Thoracic aorta (tissue), 2 donors: ENCODE measurements around the gene CACNA2D2. TPM values are rescaled to one million over a fixed set of nuclear protein-coding genes. Genes with fewer than 3 reads are reported as not detected.

Experiments used
- ATAC-seq: fragments of 150-250 bp; one replicate; pipeline ENCODE4 v1.8.0; 2017; ENCODE audit warnings: low read depth; ENCODE audit not compliant: insufficient number of reproducible peaks, low FRiP score
- DNase-seq: peaks from one replicate; pipeline ENCODE4 v3.0.0-alpha.2; 2020; ENCODE audit warnings: low spot score
- H3K27ac ChIP-seq, 2 donors: fragments of 200-600 bp; sonication (generic); 1 replicate in 1 of 2; 2 replicates in 1 of 2; pipeline ENCODE4 v1.5.1; 2016; ENCODE audit warnings: mild to moderate bottlenecking in 2 of 2, moderate library complexity in 2 of 2
- H3K27me3 ChIP-seq: fragments of 200-600 bp; sonication (generic); replicated peaks from 2 replicates; pipeline ENCODE4 v1.6.0; 2016; ENCODE audit warnings: mild to moderate bottlenecking; ENCODE audit not compliant: insufficient read depth
- H3K36me3 ChIP-seq: fragments of 200-600 bp; sonication (generic); one replicate; pipeline ENCODE4 v1.5.1; 2016
- H3K4me1 ChIP-seq, 2 donors: fragments of 200-600 bp; sonication (generic); 1 replicate in 1 of 2; 2 replicates in 1 of 2; pipeline versions ENCODE4 v1.5.1 to v1.6.0; 2016; ENCODE audit warnings: low read depth in 2 of 2, mild to moderate bottlenecking in 1 of 2; ENCODE audit not compliant: control insufficient read depth in 1 of 2
- H3K4me3 ChIP-seq: fragments of 200-600 bp; sonication (generic); 2 replicates; pipeline ENCODE4 v1.5.1; 2016; ENCODE audit warnings: mild to moderate bottlenecking
- H3K9me3 ChIP-seq: fragments of 200-600 bp; sonication (generic); 2 replicates; pipeline ENCODE4 v1.5.1; 2016
- total RNA-seq, 2 donors: library from RNA; depleted of rRNA; stranded (reverse); fragments of >200 nt; gene quantifications; one replicate each; pipeline versions ENCODE4 v1.1.0 to v1.2.3, GENCODE V29; 2016
- TF ChIP-seq, protein P1 (sequence below): fragments of 200-600 bp; sonication (generic); IDR thresholded peaks from one replicate; pipeline ENCODE4 v1.5.1; 2019; ENCODE audit warnings: antibody characterized with exemption

CACNA2D2 gene
- total RNA-seq, 2 donors from 2014 or later = 2.3 to 4.2 TPM

DNA sequence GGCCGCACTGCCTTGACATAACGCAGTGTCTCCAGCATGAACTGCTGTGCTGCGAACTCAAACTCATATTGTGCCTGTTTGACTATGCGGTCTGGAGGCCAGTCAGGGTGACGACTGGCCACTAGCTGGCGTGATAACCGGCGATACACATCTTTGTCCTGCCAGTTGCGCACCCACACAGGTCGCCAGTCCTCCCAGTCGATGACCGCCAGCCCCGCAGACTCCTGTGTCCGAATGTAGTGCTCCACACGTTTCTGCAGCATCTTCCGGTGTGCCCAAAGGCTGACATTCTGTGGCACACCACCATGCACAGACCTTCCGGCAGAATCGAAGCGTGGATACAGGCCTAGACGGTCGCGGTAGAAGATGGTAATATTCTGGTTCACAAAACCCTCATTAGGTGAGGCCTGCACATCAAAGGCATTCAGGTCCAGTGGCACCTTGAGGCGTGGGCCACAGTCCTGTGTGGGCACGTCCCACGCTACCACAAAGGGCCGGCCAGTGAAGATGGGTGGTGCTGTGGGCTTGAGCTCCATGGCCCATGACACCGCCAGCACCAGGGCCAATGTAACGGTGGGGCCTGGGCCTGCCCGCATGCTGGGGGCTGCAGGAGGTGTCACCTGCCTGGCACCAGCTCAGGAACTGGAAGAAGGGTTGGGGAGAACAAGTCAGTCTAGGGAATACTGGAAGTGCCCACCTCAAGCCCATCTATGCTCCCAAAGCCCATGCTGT is 183.4 kb downstream of the CACNA2D2 start:
- ATAC-seq (no peak), DNase-seq (no peak)
- Histone ChIP-seq H3K4me1 (peaks cover 26 to 44% of the 10 kb centered on the region in 2 donors), H3K9me3 (no peaks in the 10 kb centered on the region), H3K27ac (peak overlapping the region; percentile 91 to 97), H3K36me3 (peaks cover 4% of the 10 kb centered on the region), H3K27me3 (no peaks in the 10 kb centered on the region), H3K4me3 (peak overlapping the region; percentile 73)
- TF ChIP-seq, protein P1, sequence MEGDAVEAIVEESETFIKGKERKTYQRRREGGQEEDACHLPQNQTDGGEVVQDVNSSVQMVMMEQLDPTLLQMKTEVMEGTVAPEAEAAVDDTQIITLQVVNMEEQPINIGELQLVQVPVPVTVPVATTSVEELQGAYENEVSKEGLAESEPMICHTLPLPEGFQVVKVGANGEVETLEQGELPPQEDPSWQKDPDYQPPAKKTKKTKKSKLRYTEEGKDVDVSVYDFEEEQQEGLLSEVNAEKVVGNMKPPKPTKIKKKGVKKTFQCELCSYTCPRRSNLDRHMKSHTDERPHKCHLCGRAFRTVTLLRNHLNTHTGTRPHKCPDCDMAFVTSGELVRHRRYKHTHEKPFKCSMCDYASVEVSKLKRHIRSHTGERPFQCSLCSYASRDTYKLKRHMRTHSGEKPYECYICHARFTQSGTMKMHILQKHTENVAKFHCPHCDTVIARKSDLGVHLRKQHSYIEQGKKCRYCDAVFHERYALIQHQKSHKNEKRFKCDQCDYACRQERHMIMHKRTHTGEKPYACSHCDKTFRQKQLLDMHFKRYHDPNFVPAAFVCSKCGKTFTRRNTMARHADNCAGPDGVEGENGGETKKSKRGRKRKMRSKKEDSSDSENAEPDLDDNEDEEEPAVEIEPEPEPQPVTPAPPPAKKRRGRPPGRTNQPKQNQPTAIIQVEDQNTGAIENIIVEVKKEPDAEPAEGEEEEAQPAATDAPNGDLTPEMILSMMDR = no peak

DNA sequence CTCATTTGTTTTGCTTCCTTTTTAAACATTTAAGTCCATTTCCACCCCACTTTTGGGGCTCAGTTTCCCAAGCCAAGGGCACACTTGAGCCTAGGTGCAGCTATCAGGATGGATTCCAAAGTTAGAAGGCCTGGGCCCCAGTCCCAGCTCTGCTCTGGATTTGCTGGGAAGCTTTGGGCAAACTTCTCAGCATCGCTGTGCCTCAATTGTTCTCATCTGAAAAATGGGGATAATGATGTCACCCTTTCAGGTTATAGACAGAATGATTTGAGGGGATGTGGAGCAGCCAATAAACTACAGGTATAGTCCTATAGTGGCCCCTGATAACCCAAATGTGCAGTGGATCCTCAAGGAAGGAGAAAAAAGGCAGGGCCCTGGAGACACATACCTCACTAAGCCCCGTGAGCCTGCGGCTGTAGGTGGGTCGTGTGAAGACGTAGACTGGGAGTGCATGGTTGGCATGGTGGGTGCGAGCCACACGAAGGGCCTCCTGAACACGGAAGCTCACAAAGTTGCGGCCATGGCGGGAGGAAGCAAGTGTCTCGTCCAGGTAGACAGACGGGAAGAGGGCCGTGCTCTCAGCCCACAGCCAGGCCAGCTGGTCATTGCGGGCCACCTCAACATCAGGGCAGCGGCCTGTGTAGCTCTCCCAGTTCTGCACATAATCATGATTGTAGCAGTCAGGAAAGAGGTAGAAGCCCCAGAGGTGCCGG is 184.1 kb downstream of the CACNA2D2 start:
- H3K36me3 ChIP-seq = peaks cover 4% of the 10 kb centered on the region
- no peak for DNase-seq
- H3K27me3 ChIP-seq = no peaks in the 10 kb centered on the region
- TF ChIP-seq, protein P1 = no peak
- peak overlapping the region; percentile 73 for H3K4me3 ChIP-seq
- ATAC-seq = no peak
- H3K4me1 ChIP-seq = peaks cover 26 to 44% of the 10 kb centered on the region in 2 donors
- no peak overlapping the region for H3K27ac ChIP-seq
- H3K9me3 ChIP-seq = no peaks in the 10 kb centered on the region

DNA sequence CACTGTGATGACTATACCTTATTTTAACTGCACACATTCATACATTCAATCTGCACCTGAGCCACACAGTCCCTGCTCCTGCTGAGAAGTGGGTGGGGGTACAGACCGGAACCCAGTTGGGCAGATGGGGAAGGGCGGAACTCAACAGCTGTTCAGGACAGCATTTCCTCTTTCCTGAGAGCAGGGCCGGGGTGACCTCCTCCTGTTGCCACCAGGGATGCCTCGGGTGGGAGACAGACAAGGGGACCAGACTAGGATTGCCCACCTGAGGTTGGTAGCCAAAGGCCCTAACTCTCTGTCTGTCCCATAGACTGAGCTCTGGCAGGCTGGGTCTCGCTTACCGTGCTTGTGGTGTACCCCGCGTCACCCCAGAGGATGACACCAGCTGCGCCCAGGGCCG is 184.8 kb downstream of the CACNA2D2 start:
- Histone ChIP-seq H3K36me3 (peaks cover 4% of the 10 kb centered on the region), H3K27ac (no peak overlapping the region), H3K27me3 (no peaks in the 10 kb centered on the region), H3K9me3 (no peaks in the 10 kb centered on the region), H3K4me3 (no peak overlapping the region), H3K4me1 (peaks cover 26 to 39% of the 10 kb centered on the region in 2 donors)
- ATAC-seq = no peak
- TF ChIP-seq, protein P1 = no peak
- DNase-seq = no peak

DNA sequence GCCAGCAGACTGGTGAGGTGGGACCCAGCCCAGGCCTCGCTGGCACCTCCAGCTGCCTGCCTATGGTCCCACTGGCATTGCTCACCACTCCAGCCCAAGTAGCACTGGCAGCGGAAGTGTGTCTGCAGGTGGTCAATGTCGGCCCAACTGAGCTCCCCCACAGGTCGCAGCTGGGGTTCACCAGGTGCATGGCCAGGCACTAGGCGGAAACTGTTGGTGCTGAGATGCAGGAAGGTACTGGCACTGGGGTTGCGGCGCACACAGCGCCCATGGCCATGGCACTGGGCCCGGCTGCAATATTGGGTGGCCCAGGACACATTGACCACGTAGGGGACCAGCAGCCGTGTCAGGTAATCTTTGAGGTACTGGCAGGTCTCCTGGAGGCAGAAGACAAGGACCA is 185.3 kb downstream of the CACNA2D2 start:
- no peak overlapping the region for H3K27ac ChIP-seq

DNA sequence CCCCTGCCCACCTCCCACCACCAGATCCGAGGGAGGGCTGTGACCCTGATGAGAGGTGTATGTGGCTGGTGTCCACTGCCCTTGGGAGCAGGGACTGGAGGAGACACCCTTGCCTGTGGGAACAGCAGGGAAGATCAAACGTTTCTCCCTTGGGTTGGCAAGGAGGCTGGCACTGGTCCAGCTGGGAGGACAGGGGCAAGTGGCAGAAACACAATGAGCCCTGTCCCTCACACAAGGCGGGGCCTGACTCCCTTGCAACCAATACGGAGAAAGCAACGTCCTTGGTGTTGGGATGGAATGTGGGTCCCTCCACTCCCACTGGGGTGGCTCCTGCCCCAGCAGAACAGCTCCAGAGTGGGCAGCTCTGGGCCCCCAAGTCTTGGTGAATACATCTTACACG is 186.1 kb downstream of the CACNA2D2 start:
- TF ChIP-seq, protein P1 = no peak
- DNase-seq = no peak
- peaks cover 22 to 37% of the 10 kb centered on the region in 2 donors for H3K4me1 ChIP-seq
- H3K27me3 ChIP-seq = no peaks in the 10 kb centered on the region
- peaks cover 4% of the 10 kb centered on the region for H3K36me3 ChIP-seq
- no peaks in the 10 kb centered on the region for H3K9me3 ChIP-seq
- ATAC-seq = no peak
- no peak overlapping the region for H3K4me3 ChIP-seq
- no peak overlapping the region for H3K27ac ChIP-seq

More for the DNA sequence above, 185.3 kb downstream of the CACNA2D2 start:
- Histone ChIP-seq H3K27me3 (no peaks in the 10 kb centered on the region), H3K4me1 (peaks cover 26 to 39% of the 10 kb centered on the region in 2 donors), H3K9me3 (no peaks in the 10 kb centered on the region), H3K36me3 (peaks cover 4% of the 10 kb centered on the region), H3K4me3 (no peak overlapping the region)
- TF ChIP-seq, protein P1 = no peak
- no peak for ATAC-seq
- DNase-seq = no peak
